DMS 273 treated with DMSO at 0.1 percent for 48 hours (cell line): ENCODE measurements around the gene TMPRSS5.
"Not testable (repeated sequence)": the region's sequence is repeated elsewhere in the genome, so short reads cannot be mapped to it uniquely, and the experiment has no call there.

Experiments
- DNase-seq: peaks from one replicate; lab custom pipeline; 2025; lab: John Stamatoyannopoulos, UW

The TMPRSS5 gene

GRCh38 chr11:113697111-113697510, 9.0 kb downstream of the TMPRSS5 start:
- no peak for DNase-seq

GRCh38 chr11:113695207-113695606, 10.9 kb downstream of the TMPRSS5 start:
- DNase-seq: no peak

- no peak for DNase-seq
Observed at GRCh38 chr11:113694390-113694789, 11.7 kb downstream of the TMPRSS5 start.

- DNase-seq: no peak
Observed at GRCh38 chr11:113693030-113693429, 13.1 kb downstream of the TMPRSS5 start.

- no peak for DNase-seq
Observed at GRCh38 chr11:113690619-113691569, 15.2 kb downstream of the TMPRSS5 start.

GRCh38 chr11:113689768-113690618, 16.1 kb downstream of the TMPRSS5 start:
- DNase-seq: no peak

GRCh38 chr11:113685654-113686359, 20.3 kb downstream of the TMPRSS5 start:
- DNase-seq: no peak

- no peak for DNase-seq
Observed at GRCh38 chr11:113684496-113684895, 21.6 kb downstream of the TMPRSS5 start.

GRCh38 chr11:113683481-113684046, 22.5 kb downstream of the TMPRSS5 start:
- no peak for DNase-seq

- no peak for DNase-seq
Observed at GRCh38 chr11:113681711-113682413, 24.2 kb downstream of the TMPRSS5 start.

GRCh38 chr11:113681282-113681681, 24.8 kb downstream of the TMPRSS5 start:
- DNase-seq: no peak

GRCh38 chr11:113677685-113678084, 28.4 kb downstream of the TMPRSS5 start:
- no peak for DNase-seq

- no peak for DNase-seq
Observed at GRCh38 chr11:113675565-113675964, 30.5 kb downstream of the TMPRSS5 start.

- no peak for DNase-seq
Observed at GRCh38 chr11:113675003-113675561, 31.0 kb downstream of the TMPRSS5 start.

GRCh38 chr11:113674397-113674685, 31.8 kb downstream of the TMPRSS5 start:
- no peak for DNase-seq

- DNase-seq: no peak
Observed at GRCh38 chr11:113673550-113674396, 32.3 kb downstream of the TMPRSS5 start.

- DNase-seq: not testable (repeated sequence)
Observed at GRCh38 chr11:113671914-113672313, 34.2 kb downstream of the TMPRSS5 start.

- no peak for DNase-seq
Observed at GRCh38 chr11:113670831-113671215, 35.3 kb downstream of the TMPRSS5 start.

GRCh38 chr11:113670149-113670830, 35.8 kb downstream of the TMPRSS5 start:
- no peak for DNase-seq

- no peak for DNase-seq
Observed at GRCh38 chr11:113668255-113668654, 37.9 kb downstream of the TMPRSS5 start.
